Parathyroid adenoma (tissue), 2 donors: ENCODE results near the gene RAMP1.

ENCODE experiments used
- H2AFZ ChIP-seq: fragments of 300-600 bp; sonication (generic); one replicate; pipeline ENCODE4 v1.7.0; 2017; ENCODE audit warnings: antibody characterized with exemption, mild to moderate bottlenecking
- H3K27ac ChIP-seq: fragments of 300-600 bp; sonication (generic); one replicate; pipeline ENCODE4 v1.7.0; 2017
- H3K27me3 ChIP-seq: fragments of 300-600 bp; sonication (generic); one replicate; pipeline ENCODE4 v1.7.0; 2017; ENCODE audit warnings: low read length; ENCODE audit not compliant: control insufficient read depth, insufficient read depth
- H3K36me3 ChIP-seq: fragments of 300-600 bp; sonication (generic); one replicate; pipeline ENCODE4 v1.7.0; 2017; ENCODE audit warnings: low read length; ENCODE audit not compliant: control insufficient read depth, insufficient read depth
- H3K4me1 ChIP-seq: fragments of 300-600 bp; sonication (generic); one replicate; pipeline ENCODE4 v1.7.0; 2017; ENCODE audit warnings: control low read depth
- H3K4me2 ChIP-seq: fragments of 300-600 bp; sonication (generic); one replicate; pipeline ENCODE4 v1.7.0; 2017; ENCODE audit warnings: low read length
- H3K4me3 ChIP-seq: fragments of 300-600 bp; sonication (generic); one replicate; pipeline ENCODE4 v1.7.0; 2017; ENCODE audit warnings: low read depth, low read length
- H3K79me2 ChIP-seq: fragments of 300-600 bp; sonication (generic); one replicate; pipeline ENCODE4 v1.7.0; 2017; ENCODE audit warnings: control low read depth
- H3K9ac ChIP-seq: fragments of 300-600 bp; sonication (generic); one replicate; pipeline ENCODE4 v1.7.0; 2017; ENCODE audit warnings: mild to moderate bottlenecking
- H3K9me3 ChIP-seq: fragments of 300-600 bp; sonication (generic); one replicate; pipeline ENCODE4 v1.7.0; 2017; ENCODE audit warnings: low read length; ENCODE audit not compliant: control insufficient read depth
- CTCF ChIP-seq: fragments of 300-600 bp; sonication (generic); IDR thresholded peaks from one replicate; pipeline ENCODE4 v1.7.0; 2017; ENCODE audit warnings: antibody characterized with exemption, mild to moderate bottlenecking
- donor health status: primary hyperparathyroidism.

The RAMP1 gene

DNA sequence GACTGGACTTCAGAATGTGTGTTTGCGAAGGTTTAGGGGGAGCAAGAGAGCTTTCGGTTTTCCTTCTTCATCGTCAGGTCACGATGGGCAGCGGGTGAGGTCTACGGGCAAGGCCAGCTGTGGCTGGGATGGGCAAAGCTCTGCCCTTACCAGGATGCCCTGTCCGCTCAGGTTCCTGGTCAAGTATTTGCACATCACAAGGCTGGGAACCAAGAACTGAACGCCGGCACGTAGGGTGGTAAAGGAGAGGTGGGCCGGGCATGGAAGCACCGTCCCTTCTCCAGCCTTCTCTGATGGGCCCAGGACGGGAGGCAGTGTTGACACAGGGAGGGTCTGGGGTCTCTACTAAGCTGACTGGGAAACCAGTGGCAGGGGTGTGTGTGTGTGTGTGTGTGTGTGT is 56.9 kb downstream of the RAMP1 start:
- TF ChIP-seq CTCF, result no peak
- H2AFZ ChIP-seq, result no peak overlapping the region
- H3K9ac ChIP-seq, result no peak overlapping the region
- H3K9me3 ChIP-seq, result no peaks in the 10 kb centered on the region
- no peak overlapping the region for H3K4me3 ChIP-seq
- no peak overlapping the region for H3K27ac ChIP-seq
- H3K4me1 ChIP-seq, result no peaks in the 10 kb centered on the region
- H3K4me2 ChIP-seq, result no peak overlapping the region
- no peaks in the 10 kb centered on the region for H3K36me3 ChIP-seq
- H3K79me2 ChIP-seq, result no peaks in the 10 kb centered on the region
- no peaks in the 10 kb centered on the region for H3K27me3 ChIP-seq

DNA sequence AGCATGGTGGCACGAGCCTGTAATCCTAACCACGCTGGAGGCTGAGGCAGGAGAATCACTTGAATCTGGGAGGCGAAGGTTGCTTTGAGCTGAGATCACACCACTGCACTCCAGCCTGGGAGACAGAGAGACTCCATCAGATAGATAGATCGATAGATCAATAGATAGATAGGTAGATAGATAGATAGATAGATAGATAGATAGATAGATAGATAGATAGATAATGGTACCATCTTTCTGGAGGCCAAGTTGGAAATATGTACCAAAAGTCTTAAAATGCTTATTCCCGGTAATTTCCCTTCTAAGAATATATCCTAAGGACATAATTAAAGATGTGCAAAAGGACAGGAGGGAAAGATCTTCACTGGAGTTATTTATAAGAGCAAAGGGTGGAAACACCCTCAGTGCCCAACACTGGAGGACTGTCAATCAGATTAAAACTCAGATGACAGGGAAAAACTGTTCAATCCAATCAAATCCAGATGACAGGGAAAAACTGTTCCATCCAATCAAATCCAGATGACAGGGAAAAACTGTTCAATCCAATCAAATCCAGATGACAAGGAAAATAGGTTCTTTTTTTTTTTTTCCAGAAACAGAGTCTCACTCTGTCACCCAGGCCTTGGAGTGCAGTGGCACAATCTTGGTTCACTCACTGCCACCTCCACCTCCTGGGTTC is 58.4 kb downstream of the RAMP1 start:
- Histone ChIP-seq H3K79me2 (no peaks in the 10 kb centered on the region), H3K9me3 (no peaks in the 10 kb centered on the region), H3K27me3 (no peaks in the 10 kb centered on the region), H2AFZ (no peak overlapping the region), H3K36me3 (no peaks in the 10 kb centered on the region), H3K4me1 (no peaks in the 10 kb centered on the region), H3K4me3 (no peak overlapping the region), H3K4me2 (no peak overlapping the region), H3K27ac (no peak overlapping the region), H3K9ac (no peak overlapping the region)
- TF ChIP-seq CTCF, result no peak

GRCh38 chr2:237919593-237919992 is 60.2 kb downstream of the RAMP1 start:
- no peak for TF ChIP-seq CTCF
- H3K27ac ChIP-seq, result no peak overlapping the region
- H3K9ac ChIP-seq, result no peak overlapping the region
- H3K9me3 ChIP-seq, result no peaks in the 10 kb centered on the region
- no peak overlapping the region for H3K4me2 ChIP-seq
- H3K4me1 ChIP-seq, result peaks cover 4% of the 10 kb centered on the region
- no peak overlapping the region for H3K4me3 ChIP-seq
- no peaks in the 10 kb centered on the region for H3K79me2 ChIP-seq
- no peaks in the 10 kb centered on the region for H3K27me3 ChIP-seq
- no peaks in the 10 kb centered on the region for H3K36me3 ChIP-seq
- no peak overlapping the region for H2AFZ ChIP-seq

- Histone ChIP-seq H3K36me3 (no peaks in the 10 kb centered on the region), H3K27ac (no peak overlapping the region), H3K4me1 (peaks cover 4% of the 10 kb centered on the region), H3K9ac (no peak overlapping the region), H3K27me3 (no peaks in the 10 kb centered on the region), H3K4me2 (no peak overlapping the region), H3K79me2 (no peaks in the 10 kb centered on the region), H3K9me3 (no peaks in the 10 kb centered on the region), H2AFZ (no peak overlapping the region), H3K4me3 (no peak overlapping the region)
- TF ChIP-seq CTCF, result no peak
These were observed 61.2 kb downstream of the RAMP1 start for GRCh38 chr2:237920673-237921072.

GRCh38 chr2:237921967-237922492 is 62.6 kb downstream of the RAMP1 start:
- Histone ChIP-seq H3K79me2 (no peaks in the 10 kb centered on the region), H3K27ac (no peak overlapping the region), H3K4me1 (peaks cover 4% of the 10 kb centered on the region), H3K27me3 (no peaks in the 10 kb centered on the region), H3K4me2 (no peak overlapping the region), H3K9ac (no peak overlapping the region), H3K4me3 (no peak overlapping the region), H3K36me3 (no peaks in the 10 kb centered on the region), H2AFZ (no peak overlapping the region), H3K9me3 (no peaks in the 10 kb centered on the region)
- TF ChIP-seq CTCF, result no peak
